CD4-positive, alpha-beta memory T cell (primary cell): ENCODE measurements around the gene KIF26B. TPM values are rescaled to one million over a fixed set of nuclear protein-coding genes. Genes with fewer than 3 reads are reported as not detected.

ENCODE experiments used
- CTCF ChIA-PET: fragments of 350-600 bp; sonication (Branson Sonifier 250); formaldehyde crosslinking; loops from one replicate; lab custom pipeline; 2021; ENCODE audit warnings: inconsistent platforms; ENCODE audit not compliant: partially characterized antibody; lab: Charles Lee
- POLR2A ChIA-PET: fragments of 350-600 bp; sonication (Branson Sonifier 250); formaldehyde crosslinking; loops from one replicate; lab custom pipeline; 2021; ENCODE audit not compliant: partially characterized antibody; lab: Charles Lee
- DNase-seq, 5 donors: peaks; one replicate each; pipeline versions ENCODE4 v3.0.0 to v3.0.0-alpha.2; 2020 to 2022; ENCODE audit warnings: mixed read lengths in 1 of 5
- H3K27ac ChIP-seq: one replicate; pipeline ENCODE4 v1.7.0; 2013; ENCODE audit warnings: low read depth, low read length
- H3K27me3 ChIP-seq: 2 replicates; pipeline ENCODE4 v1.7.0; 2013; ENCODE audit warnings: mild to moderate bottlenecking, low read length, moderate library complexity; ENCODE audit not compliant: insufficient read depth
- H3K36me3 ChIP-seq: 2 replicates; pipeline ENCODE4 v1.7.0; 2013; ENCODE audit warnings: mild to moderate bottlenecking, low read length, moderate library complexity; ENCODE audit not compliant: insufficient read depth
- H3K4me1 ChIP-seq: 2 replicates; pipeline ENCODE4 v1.7.0; 2013; ENCODE audit warnings: mild to moderate bottlenecking, low read length, moderate library complexity; ENCODE audit not compliant: insufficient read depth
- H3K4me3 ChIP-seq, 2 donors: one replicate each; pipeline ENCODE4 v1.7.0; 2013; ENCODE audit warnings: low read length in 2 of 2, mild to moderate bottlenecking in 1 of 2
- H3K9me3 ChIP-seq, 2 donors: one replicate each; pipeline ENCODE4 v1.7.0; 2013; ENCODE audit warnings: low read length in 2 of 2, control low read depth in 1 of 2; ENCODE audit not compliant: control insufficient read depth in 1 of 2
- H3K27ac Mint-ChIP-seq, 7 donors: one replicate each; pipeline ENCODE4 v1.8.0; 2020 to 2021; ENCODE audit warnings: mixed read lengths in 7 of 7, mild to moderate bottlenecking in 6 of 7, inconsistent platforms in 3 of 7, moderate library complexity in 3 of 7
- H3K27me3 Mint-ChIP-seq, 2 donors: one replicate each; pipeline ENCODE4 v1.8.0; 2020 to 2021; ENCODE audit warnings: mixed read lengths in 2 of 2
- H3K36me3 Mint-ChIP-seq, 2 donors: one replicate each; pipeline ENCODE4 v1.8.0; 2020 to 2021; ENCODE audit warnings: mixed read lengths in 2 of 2, inconsistent platforms in 1 of 2, mild to moderate bottlenecking in 1 of 2
- H3K4me1 Mint-ChIP-seq, 4 donors: one replicate each; pipeline ENCODE4 v1.8.0; 2020 to 2021; ENCODE audit warnings: mixed read lengths in 4 of 4, mild to moderate bottlenecking in 1 of 4
- H3K4me3 Mint-ChIP-seq, 8 donors: one replicate each; pipeline ENCODE4 v1.8.0; 2020 to 2021; ENCODE audit warnings: mixed read lengths in 8 of 8, mild to moderate bottlenecking in 7 of 8, moderate library complexity in 6 of 8, inconsistent platforms in 3 of 8
- H3K9me3 Mint-ChIP-seq, 8 donors: one replicate each; pipeline ENCODE4 v1.8.0; 2020 to 2021; ENCODE audit warnings: mixed read lengths in 8 of 8, mild to moderate bottlenecking in 5 of 8, inconsistent platforms in 3 of 8, moderate library complexity in 1 of 8
- intact Hi-C: fragments of 100-400 bp; cut with micrococcal nuclease; formaldehyde crosslinking; loops from one replicate; pipeline ENCODE4 v1.15.1; 2023
- polyA plus RNA-seq, 2 donors: library from polyadenylated mRNA; unstranded; fragments of 300-500 nt; fragmentation: Illumina TruSeq; gene quantifications; one replicate each; pipeline ENCODE4 v1.2.3, GENCODE V29; 2021
- total RNA-seq, 2 experiments: library from RNA; stranded (reverse); gene quantifications; one replicate each; pipeline ENCODE4 v1.2.3, GENCODE V29; 2021

Gene KIF26B
- total and polyA plus RNA-seq, 4 experiments from 2014 or later: 0.10 TPM; not detected in 3

- no peaks in the 10 kb centered on the region for H3K4me1 Mint-ChIP-seq
- Histone ChIP-seq H3K27me3 (no peaks in the 10 kb centered on the region), H3K4me3 (no peak overlapping the region), H3K9me3 (no peaks in the 10 kb centered on the region), H3K4me1 (no peaks in the 10 kb centered on the region), H3K36me3 (no peaks in the 10 kb centered on the region), H3K27ac (no peak overlapping the region)
- H3K4me3 Mint-ChIP-seq: no peak overlapping the region
- H3K36me3 Mint-ChIP-seq: no peaks in the 10 kb centered on the region
- POLR2A ChIA-PET: no interaction called here
- H3K27ac Mint-ChIP-seq: no peak overlapping the region
- no peak for DNase-seq
- H3K27me3 Mint-ChIP-seq: no peaks in the 10 kb centered on the region
- CTCF ChIA-PET: interaction anchor here (1.0 kb wide), 1 partner anchor 12 kb away, joined by 3 read pairs; no protein-coding TSS in a partner anchor
- intact Hi-C loops: no loop called here
- peaks cover 0 to 3% (median 0%) of the 10 kb centered on the region in 8 donors for H3K9me3 Mint-ChIP-seq
Observed at GRCh38 chr1:245589316-245589715, 434.5 kb downstream of the KIF26B start.

GRCh38 chr1:245589906-245590305 lies 435.1 kb downstream of the KIF26B start:
- no peak for DNase-seq
- Mint-ChIP-seq H3K4me1 (no peaks in the 10 kb centered on the region), H3K27me3 (no peaks in the 10 kb centered on the region), H3K27ac (no peak overlapping the region), H3K36me3 (no peaks in the 10 kb centered on the region), H3K9me3 (peaks cover 0 to 4% (median 0%) of the 10 kb centered on the region in 8 donors), H3K4me3 (no peak overlapping the region)
- intact Hi-C loops: no loop called here
- no peaks in the 10 kb centered on the region for H3K9me3 ChIP-seq
- POLR2A ChIA-PET: no interaction called here
- H3K36me3 ChIP-seq: no peaks in the 10 kb centered on the region
- CTCF ChIA-PET: interaction anchor here (1.0 kb wide), 1 partner anchor 13 kb away, joined by 3 read pairs; no protein-coding TSS in a partner anchor
- H3K27ac ChIP-seq: no peak overlapping the region
- H3K4me1 ChIP-seq: no peaks in the 10 kb centered on the region
- H3K4me3 ChIP-seq: no peak overlapping the region
- no peaks in the 10 kb centered on the region for H3K27me3 ChIP-seq

GRCh38 chr1:245590726-245591125 lies 435.9 kb downstream of the KIF26B start:
- Histone ChIP-seq H3K27me3 (no peaks in the 10 kb centered on the region), H3K4me1 (no peaks in the 10 kb centered on the region), H3K27ac (no peak overlapping the region), H3K36me3 (no peaks in the 10 kb centered on the region), H3K9me3 (no peaks in the 10 kb centered on the region), H3K4me3 (no peak overlapping the region)
- Mint-ChIP-seq H3K9me3 (peaks cover 0 to 4% (median 0%) of the 10 kb centered on the region in 8 donors), H3K36me3 (no peaks in the 10 kb centered on the region), H3K27me3 (no peaks in the 10 kb centered on the region), H3K4me3 (no peak overlapping the region), H3K4me1 (no peaks in the 10 kb centered on the region), H3K27ac (no peak overlapping the region)
- intact Hi-C loops: no loop called here
- DNase-seq: no peak
- ChIA-PET POLR2A (no interaction called here), CTCF (no interaction called here)

GRCh38 chr1:245591346-245592188 lies 436.8 kb downstream of the KIF26B start:
- no peaks in the 10 kb centered on the region for H3K4me1 Mint-ChIP-seq
- no peaks in the 10 kb centered on the region for H3K36me3 Mint-ChIP-seq
- intact Hi-C loops: no loop called here

GRCh38 chr1:245592189-245592460 lies 437.3 kb downstream of the KIF26B start:
- Mint-ChIP-seq H3K9me3 (peaks cover 0 to 6% (median 1%) of the 10 kb centered on the region in 8 donors), H3K4me3 (no peak overlapping the region), H3K36me3 (no peaks in the 10 kb centered on the region), H3K4me1 (no peaks in the 10 kb centered on the region), H3K27me3 (peaks cover 0 to 1% of the 10 kb centered on the region in 2 donors), H3K27ac (no peak overlapping the region)
- no peaks in the 10 kb centered on the region for H3K27me3 ChIP-seq
- H3K36me3 ChIP-seq: no peaks in the 10 kb centered on the region
- no peaks in the 10 kb centered on the region for H3K4me1 ChIP-seq
- H3K9me3 ChIP-seq: no peaks in the 10 kb centered on the region
- intact Hi-C loops: no loop called here
- H3K27ac ChIP-seq: no peak overlapping the region
- POLR2A ChIA-PET: no interaction called here
- no peak for DNase-seq
- H3K4me3 ChIP-seq: no peak overlapping the region
- CTCF ChIA-PET: no interaction called here

More at GRCh38 chr1:245591346-245592188, 436.8 kb downstream of the KIF26B start:
- Mint-ChIP-seq H3K27me3 (peaks cover 0 to 1% of the 10 kb centered on the region in 2 donors), H3K4me3 (no peak overlapping the region), H3K27ac (no peak overlapping the region), H3K9me3 (peaks cover 0 to 6% (median 1%) of the 10 kb centered on the region in 8 donors)
- no peaks in the 10 kb centered on the region for H3K9me3 ChIP-seq
- no peak overlapping the region for H3K4me3 ChIP-seq
- DNase-seq: no peak
- ChIA-PET CTCF (no interaction called here), POLR2A (no interaction called here)
- no peaks in the 10 kb centered on the region for H3K27me3 ChIP-seq
- H3K27ac ChIP-seq: no peak overlapping the region
- H3K36me3 ChIP-seq: no peaks in the 10 kb centered on the region
- H3K4me1 ChIP-seq: no peaks in the 10 kb centered on the region

GRCh38 chr1:245598524-245599305 lies 443.9 kb downstream of the KIF26B start:
- H3K4me3 ChIP-seq: no peak overlapping the region
- ChIA-PET CTCF (no interaction called here), POLR2A (no interaction called here)
- H3K27me3 ChIP-seq: no peaks in the 10 kb centered on the region
- no peaks in the 10 kb centered on the region for H3K4me1 ChIP-seq
- Mint-ChIP-seq H3K27me3 (peaks cover 0 to 1% of the 10 kb centered on the region in 2 donors), H3K27ac (no peak overlapping the region), H3K9me3 (peaks cover 0 to 6% (median 1%) of the 10 kb centered on the region in 8 donors), H3K4me1 (no peaks in the 10 kb centered on the region), H3K4me3 (no peak overlapping the region), H3K36me3 (no peaks in the 10 kb centered on the region)
- intact Hi-C loops: no loop called here
- H3K27ac ChIP-seq: no peak overlapping the region
- H3K36me3 ChIP-seq: no peaks in the 10 kb centered on the region
- no peaks in the 10 kb centered on the region for H3K9me3 ChIP-seq
- no peak for DNase-seq

GRCh38 chr1:245599371-245600174 lies 444.8 kb downstream of the KIF26B start:
- POLR2A ChIA-PET: no interaction called here
- H3K9me3 ChIP-seq: no peaks in the 10 kb centered on the region
- H3K27me3 ChIP-seq: no peaks in the 10 kb centered on the region
- Mint-ChIP-seq H3K27ac (no peak overlapping the region), H3K27me3 (peaks cover 0 to 1% of the 10 kb centered on the region in 2 donors), H3K9me3 (peaks cover 0 to 6% (median 1%) of the 10 kb centered on the region in 8 donors), H3K4me3 (no peak overlapping the region), H3K4me1 (no peaks in the 10 kb centered on the region), H3K36me3 (no peaks in the 10 kb centered on the region)
- H3K4me1 ChIP-seq: no peaks in the 10 kb centered on the region
- CTCF ChIA-PET: no interaction called here
- no peak overlapping the region for H3K4me3 ChIP-seq
- DNase-seq: no peak
- no peaks in the 10 kb centered on the region for H3K36me3 ChIP-seq
- intact Hi-C loops: no loop called here
- no peak overlapping the region for H3K27ac ChIP-seq
